PC-3 (cell line): ENCODE measurements around the gene PCDHA1.

Experiments
- CTCF ChIP-seq: fragments of 300-600 bp; sonication (generic); conservative IDR thresholded peaks from 2 replicates; pipeline ENCODE4 v1.5.1; 2017; ENCODE audit warnings: antibody characterized with exemption, low read depth, mild to moderate bottlenecking, low read length
- EZH2 ChIP-seq: fragments of 300-600 bp; sonication (generic); IDR thresholded peaks from one replicate; pipeline ENCODE4 v1.6.1; 2017; ENCODE audit warnings: antibody characterized with exemption, mild to moderate bottlenecking, low read length; ENCODE audit not compliant: unreplicated experiment

- TF ChIP-seq EZH2, result no peak
- no peak for TF ChIP-seq CTCF
Observed at GRCh38 chr5:140978983-140979382, 193.0 kb downstream of the PCDHA1 start.
